ENCODE measurements around the gene KRT84. TPM values are rescaled to one million over a fixed set of nuclear protein-coding genes. Genes with fewer than 3 reads are reported as not detected.

KRT84 gene
- not detected for total RNA-seq

GRCh38 chr12:52385226-52385702, at the start of gene KRT84:
Gene KRT84 (minus strand): TSS chr12:52385652. CDS start chr12:52385585, 67 bp downstream.

GRCh38 chr12:52434081-52434733, 48.8 kb upstream of the KRT84 start, which contains the start of gene KRT75:
Gene KRT75 (minus strand): TSS chr12:52434371. CDS start chr12:52434304, 67 bp downstream.

GRCh38 chr12:52405922-52406385, 20.5 kb upstream of the KRT84 start, which contains the start of gene KRT82:
Gene KRT82 (minus strand): TSS chr12:52406335. CDS start chr12:52406277, 58 bp downstream.

GRCh38 chr12:52366738-52367485, 18.5 kb downstream of the KRT84 start, which contains the start of gene KRT85:
Gene KRT85 (minus strand): TSS chr12:52367481. CDS start chr12:52367405, 76 bp downstream.

Other genes starting within 250 kb of the KRT84 start
- 1.6 TPM for gene KRT80, start 193.6 kb downstream of the KRT84 start, total RNA-seq
- gene KRT7, start 152.4 kb downstream of the KRT84 start, total RNA-seq = 12.1 TPM
- gene KRT86, start 111.0 kb downstream of the KRT84 start, total RNA-seq = not detected
- 0.22 TPM for gene KRT81, start 94.1 kb downstream of the KRT84 start, total RNA-seq
- not detected for gene KRT83, start 64.3 kb downstream of the KRT84 start, total RNA-seq
- 0.27 TPM for gene KRT85, start 18.2 kb downstream of the KRT84 start, total RNA-seq
- gene KRT82, start 20.7 kb upstream of the KRT84 start, total RNA-seq = not detected
- gene KRT75, start 48.7 kb upstream of the KRT84 start, total RNA-seq = 0.71 TPM
- gene KRT6B, start 66.5 kb upstream of the KRT84 start, total RNA-seq = 1.2 TPM
- not detected for gene KRT6C, start 88.2 kb upstream of the KRT84 start, total RNA-seq
- gene KRT6A, start 107.6 kb upstream of the KRT84 start, total RNA-seq = 1.2 TPM
- gene KRT5, start 134.7 kb upstream of the KRT84 start, total RNA-seq = 182 TPM
- 0.77 TPM for gene KRT71, start 167.5 kb upstream of the KRT84 start, total RNA-seq
- not detected for gene KRT74, start 188.2 kb upstream of the KRT84 start, total RNA-seq
- not detected for gene KRT72, start 215.8 kb upstream of the KRT84 start, total RNA-seq
- not detected for gene KRT73, start 232.9 kb upstream of the KRT84 start, total RNA-seq

Data from camera-type eye (tissue), 1 donor.